Measurements from ENCODE around the gene CCDC183.
"Not testable (repeated sequence)": the region's sequence is repeated elsewhere in the genome, so short reads cannot be mapped to it uniquely, and the experiment has no call there.

CCDC183 gene

GRCh38 chr9:136754626-136755301 lies 41.4 kb upstream of the CCDC183 start:
- Histone ChIP-seq H3K4me1 (ENCODE audit: control insufficient read depth, insufficient read depth, low read length) (no peaks in the 10 kb centered on the region), H3K36me3 (ENCODE audit: control insufficient read depth, insufficient read depth, low read length) (no peaks in the 10 kb centered on the region), H3K4me3 (ENCODE audit: low read depth, low read length) (no peak overlapping the region), H3K9ac (ENCODE audit: low read depth, low read length) (no peak overlapping the region), H3K27me3 (ENCODE audit: control insufficient read depth, insufficient read depth, low read length) (no peaks in the 10 kb centered on the region), H3K9me3 (ENCODE audit: control insufficient read depth, insufficient read depth, low read length) (no peaks in the 10 kb centered on the region)

- not testable (repeated sequence) for H3K4me1 ChIP-seq (ENCODE audit: control insufficient read depth, insufficient read depth, low read length); H3K4me3 ChIP-seq (ENCODE audit: low read depth, low read length); H3K9me3 ChIP-seq (ENCODE audit: control insufficient read depth, insufficient read depth, low read length); H3K27me3 ChIP-seq (ENCODE audit: control insufficient read depth, insufficient read depth, low read length); H3K9ac ChIP-seq (ENCODE audit: low read depth, low read length); H3K36me3 ChIP-seq (ENCODE audit: control insufficient read depth, insufficient read depth, low read length)
These were observed 40.6 kb upstream of the CCDC183 start for GRCh38 chr9:136755302-136756133.

- Histone ChIP-seq H3K4me3 (ENCODE audit: low read depth, low read length) (no peak overlapping the region), H3K9ac (ENCODE audit: low read depth, low read length) (no peak overlapping the region), H3K4me1 (ENCODE audit: control insufficient read depth, insufficient read depth, low read length) (no peaks in the 10 kb centered on the region), H3K9me3 (ENCODE audit: control insufficient read depth, insufficient read depth, low read length) (no peaks in the 10 kb centered on the region), H3K36me3 (ENCODE audit: control insufficient read depth, insufficient read depth, low read length) (no peaks in the 10 kb centered on the region), H3K27me3 (ENCODE audit: control insufficient read depth, insufficient read depth, low read length) (no peaks in the 10 kb centered on the region)
These were observed 40.1 kb upstream of the CCDC183 start for GRCh38 chr9:136756134-136756438.

GRCh38 chr9:136756836-136757235 lies 39.3 kb upstream of the CCDC183 start:
- Histone ChIP-seq H3K9ac (ENCODE audit: low read depth, low read length) (no peak overlapping the region), H3K36me3 (ENCODE audit: control insufficient read depth, insufficient read depth, low read length) (no peaks in the 10 kb centered on the region), H3K4me1 (ENCODE audit: control insufficient read depth, insufficient read depth, low read length) (no peaks in the 10 kb centered on the region), H3K4me3 (ENCODE audit: low read depth, low read length) (no peak overlapping the region), H3K9me3 (ENCODE audit: control insufficient read depth, insufficient read depth, low read length) (no peaks in the 10 kb centered on the region), H3K27me3 (ENCODE audit: control insufficient read depth, insufficient read depth, low read length) (no peaks in the 10 kb centered on the region)

GRCh38 chr9:136757328-136757727 lies 38.8 kb upstream of the CCDC183 start:
- H3K27me3 ChIP-seq (ENCODE audit: control insufficient read depth, insufficient read depth, low read length), result no peaks in the 10 kb centered on the region
- no peaks in the 10 kb centered on the region for H3K36me3 ChIP-seq (ENCODE audit: control insufficient read depth, insufficient read depth, low read length)
- H3K4me1 ChIP-seq (ENCODE audit: control insufficient read depth, insufficient read depth, low read length), result peaks cover 2% of the 10 kb centered on the region
- H3K9me3 ChIP-seq (ENCODE audit: control insufficient read depth, insufficient read depth, low read length), result no peaks in the 10 kb centered on the region
- H3K9ac ChIP-seq (ENCODE audit: low read depth, low read length), result no peak overlapping the region
- no peak overlapping the region for H3K4me3 ChIP-seq (ENCODE audit: low read depth, low read length)

- no peaks in the 10 kb centered on the region for H3K36me3 ChIP-seq (ENCODE audit: control insufficient read depth, insufficient read depth, low read length)
- peaks cover 2% of the 10 kb centered on the region for H3K4me1 ChIP-seq (ENCODE audit: control insufficient read depth, insufficient read depth, low read length)
- no peak overlapping the region for H3K9ac ChIP-seq (ENCODE audit: low read depth, low read length)
- H3K9me3 ChIP-seq (ENCODE audit: control insufficient read depth, insufficient read depth, low read length), result no peaks in the 10 kb centered on the region
- no peak overlapping the region for H3K4me3 ChIP-seq (ENCODE audit: low read depth, low read length)
- no peaks in the 10 kb centered on the region for H3K27me3 ChIP-seq (ENCODE audit: control insufficient read depth, insufficient read depth, low read length)
These were observed 38.4 kb upstream of the CCDC183 start for GRCh38 chr9:136757751-136758140.

- Histone ChIP-seq H3K9me3 (ENCODE audit: control insufficient read depth, insufficient read depth, low read length) (no peaks in the 10 kb centered on the region), H3K36me3 (ENCODE audit: control insufficient read depth, insufficient read depth, low read length) (no peaks in the 10 kb centered on the region), H3K9ac (ENCODE audit: low read depth, low read length) (no peak overlapping the region), H3K4me3 (ENCODE audit: low read depth, low read length) (no peak overlapping the region), H3K27me3 (ENCODE audit: control insufficient read depth, insufficient read depth, low read length) (no peaks in the 10 kb centered on the region), H3K4me1 (ENCODE audit: control insufficient read depth, insufficient read depth, low read length) (peaks cover 2% of the 10 kb centered on the region)
These were observed 37.1 kb upstream of the CCDC183 start for GRCh38 chr9:136759001-136759400.

- Histone ChIP-seq H3K9ac (ENCODE audit: low read depth, low read length) (no peak overlapping the region), H3K4me3 (ENCODE audit: low read depth, low read length) (no peak overlapping the region), H3K9me3 (ENCODE audit: control insufficient read depth, insufficient read depth, low read length) (no peaks in the 10 kb centered on the region), H3K36me3 (ENCODE audit: control insufficient read depth, insufficient read depth, low read length) (no peaks in the 10 kb centered on the region), H3K4me1 (ENCODE audit: control insufficient read depth, insufficient read depth, low read length) (peaks cover 2% of the 10 kb centered on the region), H3K27me3 (ENCODE audit: control insufficient read depth, insufficient read depth, low read length) (no peaks in the 10 kb centered on the region)
These were observed 36.5 kb upstream of the CCDC183 start for GRCh38 chr9:136759436-136760325.

- Histone ChIP-seq H3K9me3 (ENCODE audit: control insufficient read depth, insufficient read depth, low read length) (no peaks in the 10 kb centered on the region), H3K36me3 (ENCODE audit: control insufficient read depth, insufficient read depth, low read length) (no peaks in the 10 kb centered on the region), H3K27me3 (ENCODE audit: control insufficient read depth, insufficient read depth, low read length) (no peaks in the 10 kb centered on the region), H3K4me1 (ENCODE audit: control insufficient read depth, insufficient read depth, low read length) (peaks cover 2% of the 10 kb centered on the region), H3K9ac (ENCODE audit: low read depth, low read length) (no peak overlapping the region), H3K4me3 (ENCODE audit: low read depth, low read length) (no peak overlapping the region)
These were observed 35.7 kb upstream of the CCDC183 start for GRCh38 chr9:136760424-136760823.

- H3K9ac ChIP-seq (ENCODE audit: low read depth, low read length); H3K27me3 ChIP-seq (ENCODE audit: control insufficient read depth, insufficient read depth, low read length); H3K36me3 ChIP-seq (ENCODE audit: control insufficient read depth, insufficient read depth, low read length); H3K4me3 ChIP-seq (ENCODE audit: low read depth, low read length); H3K4me1 ChIP-seq (ENCODE audit: control insufficient read depth, insufficient read depth, low read length); H3K9me3 ChIP-seq (ENCODE audit: control insufficient read depth, insufficient read depth, low read length): not testable (repeated sequence)
These were observed 35.1 kb upstream of the CCDC183 start for GRCh38 chr9:136760834-136761544.

GRCh38 chr9:136761545-136761981 lies 34.6 kb upstream of the CCDC183 start:
- no peak overlapping the region for H3K9ac ChIP-seq (ENCODE audit: low read depth, low read length)
- H3K36me3 ChIP-seq (ENCODE audit: control insufficient read depth, insufficient read depth, low read length), result no peaks in the 10 kb centered on the region
- H3K9me3 ChIP-seq (ENCODE audit: control insufficient read depth, insufficient read depth, low read length), result no peaks in the 10 kb centered on the region
- peaks cover 2% of the 10 kb centered on the region for H3K4me1 ChIP-seq (ENCODE audit: control insufficient read depth, insufficient read depth, low read length)
- no peak overlapping the region for H3K4me3 ChIP-seq (ENCODE audit: low read depth, low read length)
- H3K27me3 ChIP-seq (ENCODE audit: control insufficient read depth, insufficient read depth, low read length), result no peaks in the 10 kb centered on the region

All from iPS-15b (cell line).